Osteocyte (in vitro differentiated cells): Measurements from ENCODE around the gene ITGB5. TPM values are rescaled to one million over a fixed set of nuclear protein-coding genes. Genes with fewer than 3 reads are reported as not detected.

Experiments
- DNase-seq: peaks from one replicate; pipeline ENCODE4 v3.0.0; 2021; ENCODE audit warnings: mixed read lengths; ENCODE audit not compliant: unreplicated experiment; ENCODE audit errors: extremely low spot score
- H3K27ac Mint-ChIP-seq: one replicate; pipeline ENCODE4 v1.8.0; 2021; ENCODE audit warnings: mild to moderate bottlenecking, mixed read lengths; ENCODE audit not compliant: unreplicated experiment
- H3K27me3 Mint-ChIP-seq: one replicate; pipeline ENCODE4 v1.8.0; 2021; ENCODE audit warnings: mixed read lengths; ENCODE audit not compliant: unreplicated experiment
- H3K36me3 Mint-ChIP-seq: one replicate; pipeline ENCODE4 v1.8.0; 2021; ENCODE audit warnings: mixed read lengths; ENCODE audit not compliant: unreplicated experiment
- H3K4me1 Mint-ChIP-seq: one replicate; pipeline ENCODE4 v1.8.0; 2021; ENCODE audit warnings: mixed read lengths; ENCODE audit not compliant: unreplicated experiment
- H3K4me3 Mint-ChIP-seq: one replicate; pipeline ENCODE4 v1.8.0; 2021; ENCODE audit warnings: mild to moderate bottlenecking, moderate library complexity, mixed read lengths; ENCODE audit not compliant: unreplicated experiment
- H3K9me3 Mint-ChIP-seq: one replicate; pipeline ENCODE4 v1.8.0; 2021; ENCODE audit warnings: mixed read lengths; ENCODE audit not compliant: unreplicated experiment
- CTCF ChIP-seq: fragments of 200-600 bp; sonication (generic); IDR thresholded peaks from 2 replicates; pipeline ENCODE4 v1.5.0; 2021; ENCODE audit warnings: antibody characterized with exemption, mild to moderate bottlenecking, moderate library complexity
- total RNA-seq: library from RNA; stranded (reverse); gene quantifications from 2 replicates; pipeline ENCODE4 v1.2.1, GENCODE V29; 2021

The ITGB5 gene
- total RNA-seq, 1 donor from 2014 or later: 419 TPM

DNA sequence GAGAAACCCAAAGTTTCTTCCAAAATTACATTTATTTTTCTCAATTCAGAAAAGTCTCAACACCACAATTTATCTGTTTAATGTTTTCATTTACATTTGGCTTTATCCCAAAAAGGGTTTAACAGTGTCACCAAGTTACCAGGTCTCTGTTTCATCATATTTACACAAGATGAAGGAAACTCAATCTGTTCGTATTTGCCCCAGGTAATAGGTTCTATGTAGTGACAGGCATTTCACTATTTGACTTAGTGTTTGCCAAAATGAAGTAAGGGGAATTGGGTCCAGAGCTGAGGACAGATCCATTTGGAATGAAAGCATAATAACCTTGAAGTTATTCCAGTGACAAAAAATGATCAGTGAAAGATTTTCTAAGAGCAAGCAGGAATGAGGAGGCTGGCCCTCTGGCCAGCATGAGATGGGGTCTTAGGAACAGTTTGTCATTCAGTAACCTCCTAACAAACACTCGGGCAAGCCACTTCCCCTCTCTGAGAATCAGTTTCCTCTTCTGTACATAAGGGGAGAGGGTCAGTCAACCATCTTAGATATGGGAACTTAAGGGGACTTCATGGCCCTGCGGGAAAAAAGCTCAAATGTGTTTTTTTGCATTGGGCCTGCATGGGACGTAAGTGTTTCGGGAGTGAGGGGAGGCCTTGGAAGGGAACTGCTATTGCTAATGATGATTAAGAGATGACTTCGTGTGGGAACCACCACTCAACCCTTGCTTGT is 125.1 kb downstream of the ITGB5 start:
- Mint-ChIP-seq H3K9me3 (no peaks in the 10 kb centered on the region), H3K4me1 (peaks cover 36% of the 10 kb centered on the region), H3K36me3 (peaks cover 34% of the 10 kb centered on the region), H3K4me3 (no peak overlapping the region), H3K27me3 (no peaks in the 10 kb centered on the region), H3K27ac (no peak overlapping the region)
- DNase-seq: no peak
- no peak for TF ChIP-seq CTCF

DNA sequence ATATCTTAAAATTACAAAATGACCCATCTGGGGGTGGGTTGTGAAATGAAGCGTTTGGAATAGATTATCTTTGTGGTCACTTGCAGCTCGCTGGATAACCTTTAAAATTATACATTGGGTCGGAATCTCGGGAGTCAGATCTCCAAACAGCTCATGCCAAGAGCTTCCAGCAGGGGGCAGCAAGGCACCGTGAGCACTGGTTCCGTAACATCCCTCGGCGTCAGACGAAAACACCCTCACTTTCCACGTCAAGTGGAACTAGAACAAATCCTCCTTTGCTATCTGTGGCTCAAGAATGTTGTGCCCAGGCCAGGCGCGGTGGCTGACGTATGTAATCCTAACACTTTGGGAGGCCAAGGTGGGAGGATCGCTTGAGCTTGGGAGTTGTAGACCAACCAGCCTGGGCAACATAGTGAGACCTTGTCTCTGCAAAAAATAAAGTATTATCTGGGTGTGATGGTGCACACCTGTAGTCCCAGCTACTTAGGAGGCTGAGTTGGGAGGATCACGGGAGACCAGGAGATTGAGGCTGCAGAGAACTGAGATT is 125.8 kb downstream of the ITGB5 start:
- peaks cover 27% of the 10 kb centered on the region for H3K36me3 Mint-ChIP-seq
- peak; percentile 97 for TF ChIP-seq CTCF
- peak overlapping the region; percentile 52 for H3K27ac Mint-ChIP-seq
- no peak overlapping the region for H3K4me3 Mint-ChIP-seq
- H3K9me3 Mint-ChIP-seq: no peaks in the 10 kb centered on the region
- peaks cover 36% of the 10 kb centered on the region for H3K4me1 Mint-ChIP-seq
- peak; percentile 89 for DNase-seq
- H3K27me3 Mint-ChIP-seq: no peaks in the 10 kb centered on the region

- Mint-ChIP-seq H3K4me3 (no peak overlapping the region), H3K27me3 (no peaks in the 10 kb centered on the region), H3K36me3 (peaks cover 19% of the 10 kb centered on the region), H3K9me3 (no peaks in the 10 kb centered on the region), H3K4me1 (peaks cover 32% of the 10 kb centered on the region), H3K27ac (no peak overlapping the region)
- no peak for TF ChIP-seq CTCF
- no peak for DNase-seq
These were observed 126.6 kb downstream of the ITGB5 start for GRCh38 chr3:124760601-124761000.

GRCh38 chr3:124759666-124760401 is 127.3 kb downstream of the ITGB5 start:
- no peak overlapping the region for H3K27ac Mint-ChIP-seq
- no peak overlapping the region for H3K4me3 Mint-ChIP-seq
- H3K36me3 Mint-ChIP-seq: peaks cover 14% of the 10 kb centered on the region
- no peaks in the 10 kb centered on the region for H3K27me3 Mint-ChIP-seq
- DNase-seq: no peak
- peaks cover 26% of the 10 kb centered on the region for H3K4me1 Mint-ChIP-seq
- TF ChIP-seq CTCF: no peak
- no peaks in the 10 kb centered on the region for H3K9me3 Mint-ChIP-seq
